Parietal lobe (tissue), 1 donor: Measurements from ENCODE around the gene RNF4. TPM values are rescaled to one million over a fixed set of nuclear protein-coding genes. Genes with fewer than 3 reads are reported as not detected.

Source experiments
- total RNA-seq: library from RNA; depleted of rRNA; stranded (reverse); fragments of >200 nt; gene quantifications from one replicate; pipeline ENCODE4 v1.2.3, GENCODE V29; 2014

Gene RNF4, protein sequence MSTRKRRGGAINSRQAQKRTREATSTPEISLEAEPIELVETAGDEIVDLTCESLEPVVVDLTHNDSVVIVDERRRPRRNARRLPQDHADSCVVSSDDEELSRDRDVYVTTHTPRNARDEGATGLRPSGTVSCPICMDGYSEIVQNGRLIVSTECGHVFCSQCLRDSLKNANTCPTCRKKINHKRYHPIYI
- 47.6 TPM for total RNA-seq

DNA sequence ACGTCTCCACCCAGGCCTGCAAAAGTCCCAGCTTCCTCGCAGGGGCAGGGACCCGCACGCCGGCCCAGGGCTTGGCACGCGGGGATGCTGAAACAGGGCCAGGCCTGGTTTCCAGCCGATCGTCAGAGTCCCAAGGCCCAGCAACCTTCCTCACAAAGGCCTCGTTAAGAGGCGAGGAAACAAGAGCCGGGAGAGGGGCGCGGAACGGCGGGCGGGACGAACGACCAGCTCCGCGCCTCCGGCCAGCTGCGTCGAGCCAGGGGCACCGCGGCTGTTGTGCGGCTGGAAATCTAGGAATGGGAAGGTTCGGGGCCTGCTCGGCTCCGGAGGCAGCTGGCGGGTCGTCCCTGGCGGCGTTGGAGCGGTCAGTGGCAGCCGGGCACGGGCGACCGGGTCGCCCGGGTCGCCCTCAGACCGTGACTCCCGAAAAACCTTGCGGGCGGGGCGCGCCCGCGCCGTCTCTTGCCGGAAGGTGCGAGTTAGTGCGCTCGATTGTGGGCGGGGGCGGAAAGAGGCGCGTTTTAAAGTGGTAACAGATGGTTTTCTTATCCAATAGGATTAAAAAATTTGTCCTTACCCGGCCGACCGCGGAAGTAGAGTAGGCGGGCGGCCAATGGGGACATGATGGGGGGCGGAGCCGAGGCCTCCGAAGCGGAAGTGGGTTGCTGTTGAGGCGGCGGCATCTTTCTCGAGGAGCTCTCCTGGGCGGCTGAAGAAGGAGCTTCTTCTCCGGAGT lies at the start of gene RNF4:
Gene RNF4 (plus strand): TSS at position 651 of the 736 bp plus-strand sequence. CDS start 21,388 bp downstream, outside the sequence.

DNA sequence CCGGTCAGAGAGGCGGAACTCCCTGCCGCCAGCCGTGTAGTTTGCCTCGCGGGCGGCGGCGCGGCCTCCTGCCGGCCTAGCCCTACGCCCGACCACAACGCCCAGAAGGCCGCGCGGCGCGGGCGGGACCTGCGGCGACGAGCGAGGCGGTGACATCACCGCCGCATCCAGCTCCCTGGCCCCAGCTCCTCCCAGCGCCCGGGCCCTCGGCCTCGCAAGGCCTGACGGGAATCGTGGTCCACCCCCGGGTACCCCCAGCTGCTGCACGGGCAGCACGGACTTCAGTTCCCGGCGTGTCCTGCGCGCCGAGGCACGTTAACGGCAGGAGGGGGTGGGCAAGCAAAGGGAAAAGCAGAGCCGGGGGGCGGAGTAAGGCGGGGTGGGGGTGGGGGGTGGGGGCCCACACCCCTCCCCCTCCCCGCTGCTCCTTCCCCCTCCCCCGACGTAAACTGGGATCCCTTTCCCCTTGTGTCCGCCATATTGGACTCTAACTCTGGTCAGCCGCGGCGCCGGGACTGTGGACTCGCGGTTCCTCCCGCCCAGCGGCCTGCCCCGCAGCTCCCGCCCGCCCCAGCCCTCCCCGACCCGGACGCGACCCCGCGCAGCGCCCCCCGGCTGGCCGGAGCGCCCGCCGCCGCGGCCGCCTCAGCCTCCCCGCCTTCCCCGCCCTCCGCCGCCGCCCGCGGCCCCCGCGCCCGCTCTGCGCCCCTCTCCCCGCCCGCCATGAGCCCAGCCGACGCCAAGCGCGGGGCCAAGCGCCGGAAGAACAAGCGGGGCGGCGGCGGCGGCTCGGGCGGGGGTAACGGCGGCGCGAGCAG lies 67.5 kb downstream of the RNF4 start, which contains the start of gene FAM193A:
Gene FAM193A (plus strand): TSS at position 455 of the 818 bp plus-strand sequence. CDS start 269 bp downstream, at position 724.

Other genes starting within 250 kb of the RNF4 start
- gene HAUS3, start 227.0 kb upstream of the RNF4 start, total RNA-seq = 35.1 TPM
- 7.8 TPM for gene POLN, start 227.0 kb upstream of the RNF4 start, total RNA-seq
- gene MXD4, start 207.0 kb upstream of the RNF4 start, total RNA-seq = 32.9 TPM
- gene ZFYVE28, start 50.5 kb upstream of the RNF4 start, total RNA-seq = 7.8 TPM
- gene CFAP99, start 50.2 kb upstream of the RNF4 start, total RNA-seq = not detected
- gene FAM193A, start 67.5 kb downstream of the RNF4 start, total RNA-seq = 42.3 TPM